Right lobe of liver (tissue), 4 donors: ENCODE measurements around the gene UBE2R2.

Experiments
- POLR2A ChIP-seq: fragments of 450-650 bp; IDR thresholded peaks from one replicate; pipeline ENCODE4 v1.6.1; 2017; ENCODE audit warnings: antibody characterized with exemption, mild to moderate bottlenecking
- TF ChIP-seq, protein P1 (sequence below), 4 donors: fragments of 200-600 bp in 3 of 4; fragments of 450-650 bp in 1 of 4; IDR thresholded peaks; one replicate each; pipeline versions ENCODE4 v1.5.1 to v1.8.0; 2016 to 2022; ENCODE audit warnings: antibody characterized with exemption in 4 of 4, mild to moderate bottlenecking in 2 of 4
- donor health status: DM: no; HTN: no; CAD: no.
- donor health status: DM: no; HTN: no; CAD: no.
- donor health status: DM: no; HTN: yes; CAD: no.

DNA sequence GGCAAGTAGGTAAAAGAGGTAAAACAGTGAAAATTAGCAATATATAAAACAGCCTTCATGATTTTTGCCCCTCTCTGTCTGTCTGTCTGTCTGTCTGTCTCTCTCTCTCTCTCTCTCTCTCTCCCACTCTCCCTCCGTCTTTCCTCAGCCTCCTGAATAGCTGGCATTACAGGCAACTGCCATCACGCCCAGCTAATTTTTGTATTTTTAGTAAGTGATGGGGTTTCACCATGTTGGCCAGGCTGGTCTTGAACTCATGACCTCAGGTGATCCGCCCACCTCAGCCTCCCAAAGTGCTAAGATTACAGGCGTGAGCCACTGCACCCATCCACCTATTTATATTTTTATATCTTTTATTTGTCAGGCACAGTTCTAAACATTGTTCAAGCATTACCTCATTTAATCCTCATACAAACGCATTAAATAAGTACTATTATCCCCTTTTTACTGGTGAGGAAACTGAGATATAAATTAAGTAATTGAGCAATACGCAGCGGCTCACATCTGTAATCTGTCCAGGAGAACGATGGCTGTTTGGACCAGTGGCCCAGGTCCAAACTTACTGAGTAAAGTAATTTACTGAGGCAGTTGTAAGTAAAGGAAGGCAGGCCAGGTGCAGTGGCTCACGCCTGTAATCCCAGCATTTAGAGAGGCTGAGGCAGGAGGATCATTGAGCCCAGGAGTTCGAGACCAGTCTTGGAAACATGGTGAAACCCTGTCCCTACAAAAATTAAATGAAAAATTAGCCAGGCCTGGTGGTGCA is 60.9 kb downstream of the UBE2R2 start:
- TF ChIP-seq POLR2A: no peak
- TF ChIP-seq, protein P1, sequence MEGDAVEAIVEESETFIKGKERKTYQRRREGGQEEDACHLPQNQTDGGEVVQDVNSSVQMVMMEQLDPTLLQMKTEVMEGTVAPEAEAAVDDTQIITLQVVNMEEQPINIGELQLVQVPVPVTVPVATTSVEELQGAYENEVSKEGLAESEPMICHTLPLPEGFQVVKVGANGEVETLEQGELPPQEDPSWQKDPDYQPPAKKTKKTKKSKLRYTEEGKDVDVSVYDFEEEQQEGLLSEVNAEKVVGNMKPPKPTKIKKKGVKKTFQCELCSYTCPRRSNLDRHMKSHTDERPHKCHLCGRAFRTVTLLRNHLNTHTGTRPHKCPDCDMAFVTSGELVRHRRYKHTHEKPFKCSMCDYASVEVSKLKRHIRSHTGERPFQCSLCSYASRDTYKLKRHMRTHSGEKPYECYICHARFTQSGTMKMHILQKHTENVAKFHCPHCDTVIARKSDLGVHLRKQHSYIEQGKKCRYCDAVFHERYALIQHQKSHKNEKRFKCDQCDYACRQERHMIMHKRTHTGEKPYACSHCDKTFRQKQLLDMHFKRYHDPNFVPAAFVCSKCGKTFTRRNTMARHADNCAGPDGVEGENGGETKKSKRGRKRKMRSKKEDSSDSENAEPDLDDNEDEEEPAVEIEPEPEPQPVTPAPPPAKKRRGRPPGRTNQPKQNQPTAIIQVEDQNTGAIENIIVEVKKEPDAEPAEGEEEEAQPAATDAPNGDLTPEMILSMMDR (IDR thresholded peaks at IDR 0.05): no peak
